Spleen (tissue), 11 donors: ENCODE data around the gene LDHAL6B. TPM values are rescaled to one million over a fixed set of nuclear protein-coding genes. Genes with fewer than 3 reads are reported as not detected.

Experiments used
- DNase-seq: peaks from one replicate; pipeline ENCODE4 v3.0.0-alpha.2; 2020
- H3K27ac ChIP-seq, 8 donors: fragments of 200-600 bp; sonication (generic) in 7 of 8; 1 replicate in 4 of 8; 2 replicates in 4 of 8; pipeline versions ENCODE4 v1.5.0 to v1.8.0; 2016 to 2021; ENCODE audit warnings: inconsistent platforms in 4 of 8, mild to moderate bottlenecking in 4 of 8, moderate library complexity in 1 of 8
- H3K27me3 ChIP-seq, 7 donors: fragments of 200-600 bp; sonication (generic) in 6 of 7; replicated peaks in 1 of 7; 1 replicate in 4 of 7; 2 replicates in 3 of 7; pipeline versions ENCODE4 v1.5.0 to v1.8.0; 2016 to 2021; ENCODE audit warnings: inconsistent platforms in 3 of 7, mild to moderate bottlenecking in 1 of 7
- H3K36me3 ChIP-seq, 6 donors: fragments of 200-600 bp; sonication (generic) in 5 of 6; 1 replicate in 4 of 6; 2 replicates in 2 of 6; pipeline versions ENCODE4 v1.5.0 to v1.8.0; 2016 to 2021; ENCODE audit warnings: inconsistent platforms in 2 of 6
- H3K4me1 ChIP-seq, 6 donors: fragments of 200-600 bp; sonication (generic) in 5 of 6; 1 replicate in 3 of 6; 2 replicates in 3 of 6; pipeline versions ENCODE4 v1.5.0 to v1.8.0; 2016 to 2021; ENCODE audit warnings: inconsistent platforms in 3 of 6
- H3K4me3 ChIP-seq, 8 donors: fragments of 200-600 bp; sonication (generic) in 7 of 8; 1 replicate in 4 of 8; 2 replicates in 4 of 8; pipeline versions ENCODE4 v1.5.0 to v1.8.0; 2016 to 2021; ENCODE audit warnings: inconsistent platforms in 4 of 8, mild to moderate bottlenecking in 4 of 8, moderate library complexity in 2 of 8
- H3K9me3 ChIP-seq, 8 donors: fragments of 200-600 bp; sonication (generic) in 7 of 8; 1 replicate in 4 of 8; 2 replicates in 4 of 8; pipeline versions ENCODE4 v1.5.0 to v1.8.0; 2016 to 2021; ENCODE audit warnings: inconsistent platforms in 4 of 8
- POLR2A ChIP-seq, 3 donors: fragments of 450-650 bp; IDR thresholded peaks; one replicate each; pipeline ENCODE4 v1.5.1; 2017; ENCODE audit warnings: antibody characterized with exemption in 3 of 3, mild to moderate bottlenecking in 1 of 3
- POLR2AphosphoS5 ChIP-seq, 3 donors: sonication (generic); formaldehyde crosslinking; IDR thresholded peaks; one replicate each; pipeline ENCODE4 v1.5.1; 2017; ENCODE audit warnings: antibody characterized with exemption in 3 of 3
- WGBS, 5 donors: extraction: QIAGEN DNeasy Blood & Tissue Kit in 3 of 5; methylation state at CpG; one replicate each; pipeline versions ENCODE4 v1.1.5 to v1.1.7; 2013 to 2018; 5-methylcytosine and 5-hydroxymethylcytosine counted together
- intact Hi-C: fragments of 100-400 bp; cut with DNase I; formaldehyde crosslinking; loops from one replicate; pipeline ENCODE4 v1.15.0; 2023; ENCODE audit warnings: low total_unique reads
- polyA plus RNA-seq, 3 donors: library from polyadenylated mRNA; stranded (reverse); fragments of 200-250 nt; gene quantifications; one replicate each; pipeline ENCODE4 v1.2.1, GENCODE V29; 2013
- total RNA-seq, 7 donors: library from RNA; depleted of rRNA in 3 of 7; stranded (reverse); fragments of >200 nt in 3 of 7; fragmentation: NEBNext Ultra II Directional in 4 of 7; extraction: Animal tissue kit (Norgen Biotek cat#: 25700) in 4 of 7; gene quantifications; one replicate each; pipeline versions ENCODE4 v1.1.0 to v1.2.1, GENCODE V29; 2016 to 2021
- TF ChIP-seq, protein P1 (sequence below), 11 experiments: fragments of 200-600 bp in 7 of 11; fragments of 450-650 bp in 4 of 11; sonication (generic) in 4 of 11; IDR thresholded peaks in 8 of 11; conservative IDR thresholded peaks in 3 of 11; 1 replicate in 7 of 11; 2 replicates in 4 of 11; pipeline versions ENCODE4 v1.4.0 to v1.8.0; 2016 to 2021; ENCODE audit warnings: antibody characterized with exemption in 11 of 11, inconsistent platforms in 4 of 11, mild to moderate bottlenecking in 1 of 11
- donor health status: healthy with polysubstance abuse.
- donor health status: DM: no; HTN: no; CAD: no; lungs with moderate emphysema.
- donor health status: DM: no; HTN: no; CAD: no.
- donor health status: Bipolar disorder and iron deficiency.
- donor health status: healthy.
- donor health status: DM: no; HTN: no; CAD: no.
- donor health status: DM: yes; HTN: yes; CAD: no.

LDHAL6B gene
- total and polyA plus RNA-seq, 10 donors = 0.06 TPM; not detected in 9

DNA sequence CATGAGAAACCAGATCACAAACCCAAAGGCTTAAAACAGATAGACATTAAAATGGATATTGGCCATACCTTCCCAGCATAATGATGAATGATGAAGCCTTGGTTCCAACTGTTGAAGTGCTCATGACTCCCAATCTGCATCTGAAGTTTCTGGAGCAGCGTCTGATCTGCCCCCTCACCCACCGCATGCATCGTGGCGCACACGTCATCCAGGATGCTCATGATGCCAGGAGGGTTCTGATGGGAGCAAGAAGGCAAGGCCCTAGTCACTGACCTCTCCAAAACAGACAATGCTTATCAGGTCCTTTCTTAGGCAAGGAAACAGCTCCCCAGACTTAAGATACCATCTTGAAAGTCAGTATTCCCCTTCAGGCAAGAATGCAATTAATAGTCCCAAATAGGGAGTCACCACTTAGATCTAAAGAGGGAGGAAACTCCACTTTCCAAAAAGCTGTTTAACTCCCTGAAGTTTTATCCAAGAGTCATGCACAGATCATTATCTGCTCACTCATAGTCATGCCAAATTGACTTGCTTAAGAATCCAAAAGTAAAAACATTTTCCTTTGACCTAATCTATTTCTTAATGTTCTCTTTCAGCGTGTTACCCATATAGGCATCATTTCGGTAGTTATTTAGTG lies 2.1 kb downstream of the LDHAL6B start:
- no peak for TF ChIP-seq POLR2A (IDR thresholded peaks at IDR 0.05)
- TF ChIP-seq, protein P1, sequence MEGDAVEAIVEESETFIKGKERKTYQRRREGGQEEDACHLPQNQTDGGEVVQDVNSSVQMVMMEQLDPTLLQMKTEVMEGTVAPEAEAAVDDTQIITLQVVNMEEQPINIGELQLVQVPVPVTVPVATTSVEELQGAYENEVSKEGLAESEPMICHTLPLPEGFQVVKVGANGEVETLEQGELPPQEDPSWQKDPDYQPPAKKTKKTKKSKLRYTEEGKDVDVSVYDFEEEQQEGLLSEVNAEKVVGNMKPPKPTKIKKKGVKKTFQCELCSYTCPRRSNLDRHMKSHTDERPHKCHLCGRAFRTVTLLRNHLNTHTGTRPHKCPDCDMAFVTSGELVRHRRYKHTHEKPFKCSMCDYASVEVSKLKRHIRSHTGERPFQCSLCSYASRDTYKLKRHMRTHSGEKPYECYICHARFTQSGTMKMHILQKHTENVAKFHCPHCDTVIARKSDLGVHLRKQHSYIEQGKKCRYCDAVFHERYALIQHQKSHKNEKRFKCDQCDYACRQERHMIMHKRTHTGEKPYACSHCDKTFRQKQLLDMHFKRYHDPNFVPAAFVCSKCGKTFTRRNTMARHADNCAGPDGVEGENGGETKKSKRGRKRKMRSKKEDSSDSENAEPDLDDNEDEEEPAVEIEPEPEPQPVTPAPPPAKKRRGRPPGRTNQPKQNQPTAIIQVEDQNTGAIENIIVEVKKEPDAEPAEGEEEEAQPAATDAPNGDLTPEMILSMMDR (IDR thresholded peaks at IDR 0.05 in 8 of 11, conservative IDR thresholded peaks at IDR 0.05 in 3 of 11) = peak in 1 of 11 experiments; percentile 8
- peak in 2 of 3 donors; percentile 14 to 21 for TF ChIP-seq POLR2AphosphoS5 (IDR thresholded peaks at IDR 0.05)
- no peak for DNase-seq
- H3K36me3 ChIP-seq = peaks cover 0 to 76% (median 29%) of the 10 kb centered on the region in 6 donors
- intact Hi-C loops = no loop called here
- no peak overlapping the region for H3K27ac ChIP-seq
- no peaks in the 10 kb centered on the region for H3K9me3 ChIP-seq
- peaks cover 0 to 8% (median 0%) of the 10 kb centered on the region in 6 donors for H3K4me1 ChIP-seq
- 82 to 93% (median 87%) methylated on average over 7 of the region's 7 CpGs for WGBS, 5 donors
- no peak overlapping the region for H3K4me3 ChIP-seq
- no peaks in the 10 kb centered on the region for H3K27me3 ChIP-seq

DNA sequence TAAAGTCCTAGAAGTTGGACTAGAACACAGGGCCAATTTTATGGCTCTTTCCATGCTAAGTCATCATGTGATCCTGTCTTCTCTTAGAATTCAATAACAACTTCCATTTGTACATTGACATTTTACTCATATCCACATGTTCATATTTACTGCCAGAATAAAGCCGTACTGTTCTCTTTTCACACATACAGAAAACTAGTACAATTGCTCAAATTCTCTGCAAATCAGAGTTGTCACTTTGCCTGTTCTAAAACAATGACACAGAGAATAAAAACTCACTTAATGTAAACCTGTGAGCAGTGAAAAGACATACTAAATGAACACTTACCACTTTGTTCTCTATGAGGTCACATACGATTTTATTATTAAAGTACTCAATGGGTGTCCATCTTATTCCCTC lies 3.5 kb downstream of the LDHAL6B start:
- no peak for DNase-seq
- Histone ChIP-seq H3K27ac (no peak overlapping the region), H3K9me3 (no peaks in the 10 kb centered on the region), H3K4me1 (no peaks in the 10 kb centered on the region), H3K27me3 (no peaks in the 10 kb centered on the region), H3K4me3 (no peak overlapping the region), H3K36me3 (peaks cover 0 to 73% (median 23%) of the 10 kb centered on the region in 6 donors)
- 89 to 97% (median 94%) methylated on average over 2 of the region's 2 CpGs for WGBS, 5 donors
- intact Hi-C loops = no loop called here
- TF ChIP-seq POLR2A (IDR thresholded peaks at IDR 0.05) = no peak
- no peak for TF ChIP-seq POLR2AphosphoS5 (IDR thresholded peaks at IDR 0.05)
- TF ChIP-seq, protein P1 (IDR thresholded peaks at IDR 0.05 in 8 of 11, conservative IDR thresholded peaks at IDR 0.05 in 3 of 11) = no peak

DNA sequence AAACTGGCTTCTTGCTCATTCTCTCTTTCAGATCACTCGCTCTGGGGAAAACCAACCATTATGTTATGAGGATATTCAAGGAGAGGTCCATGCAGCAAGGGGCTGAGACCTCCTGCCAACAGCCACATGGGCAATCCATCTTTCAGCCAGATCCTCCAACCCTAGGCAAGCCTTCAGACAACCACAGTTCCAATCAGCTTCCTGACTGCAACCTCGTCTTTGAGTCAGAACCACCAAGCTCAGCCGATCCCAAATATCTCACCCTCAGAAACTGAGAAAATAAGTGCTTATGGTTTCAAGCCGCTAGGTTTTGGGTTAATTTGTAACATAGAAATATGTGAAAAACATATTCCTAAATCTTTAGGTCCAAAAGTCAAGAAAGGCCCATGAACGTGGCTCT lies 10.3 kb downstream of the LDHAL6B start:
- WGBS, 5 donors = 85 to 96% (median 91%) methylated on average over 5 of the region's 5 CpGs

DNA sequence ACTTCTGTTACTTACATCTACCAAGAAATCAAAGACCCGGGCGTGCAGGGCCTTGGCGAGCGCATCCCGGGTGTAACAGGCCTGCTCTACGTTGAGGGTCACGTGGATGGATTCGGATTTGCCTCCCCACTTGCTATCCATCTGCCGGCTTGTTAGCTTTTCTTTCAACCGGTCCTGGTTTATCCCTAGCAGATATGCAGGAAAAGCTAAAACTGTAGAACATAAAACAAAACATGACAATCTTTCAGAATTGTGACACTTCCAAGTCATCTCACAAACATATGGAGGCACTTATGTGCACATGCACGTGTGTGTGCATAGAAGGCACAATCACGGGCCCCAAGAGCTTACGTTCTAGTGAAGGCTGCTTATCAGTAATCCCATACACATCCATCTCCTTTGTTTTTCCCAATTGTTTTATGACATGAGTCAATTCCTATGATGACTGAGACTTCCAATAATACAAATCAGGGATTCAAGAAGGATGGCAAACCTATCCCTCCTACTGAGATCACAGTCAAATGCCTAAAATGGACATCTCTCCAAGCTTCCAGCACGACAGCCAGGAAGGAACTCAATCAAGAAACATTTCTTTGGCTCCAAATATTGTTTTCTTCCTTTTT lies 11.3 kb downstream of the LDHAL6B start:
- Histone ChIP-seq H3K36me3 (peaks cover 0 to 60% (median 16%) of the 10 kb centered on the region in 6 donors), H3K27ac (no peak overlapping the region), H3K4me3 (no peak overlapping the region), H3K4me1 (no peaks in the 10 kb centered on the region), H3K27me3 (no peaks in the 10 kb centered on the region), H3K9me3 (no peaks in the 10 kb centered on the region)
- no peak for DNase-seq
- TF ChIP-seq POLR2A (IDR thresholded peaks at IDR 0.05) (no peak), POLR2AphosphoS5 (IDR thresholded peaks at IDR 0.05) (no peak)
- TF ChIP-seq, protein P1 (IDR thresholded peaks at IDR 0.05 in 8 of 11, conservative IDR thresholded peaks at IDR 0.05 in 3 of 11) = no peak
- intact Hi-C loops = no loop called here
- WGBS, 5 donors = 88 to 95% (median 93%) methylated on average over 14 of the region's 14 CpGs

More for the DNA sequence above, 10.3 kb downstream of the LDHAL6B start:
- Histone ChIP-seq H3K27ac (no peak overlapping the region), H3K36me3 (peaks cover 0 to 50% (median 14%) of the 10 kb centered on the region in 6 donors), H3K9me3 (no peaks in the 10 kb centered on the region), H3K4me3 (no peak overlapping the region), H3K4me1 (no peaks in the 10 kb centered on the region), H3K27me3 (no peaks in the 10 kb centered on the region)
- TF ChIP-seq POLR2AphosphoS5 (IDR thresholded peaks at IDR 0.05) (no peak), POLR2A (IDR thresholded peaks at IDR 0.05) (no peak)
- TF ChIP-seq, protein P1 (IDR thresholded peaks at IDR 0.05 in 8 of 11, conservative IDR thresholded peaks at IDR 0.05 in 3 of 11) = no peak
- intact Hi-C loops = no loop called here
- DNase-seq = no peak
